ENCODE data around the gene RBP4.

- TF ChIP-seq MAX (IDR thresholded peaks at IDR 0.05; ENCODE audit: low read depth) (no peak), RAD21 (IDR thresholded peaks at IDR 0.05; ENCODE audit: low read length) (no peak), CTCF (IDR thresholded peaks at IDR 0.05) (no peak), ELF1 (IDR thresholded peaks at IDR 0.05) (no peak), POLR2AphosphoS5 (IDR thresholded peaks at IDR 0.05; ENCODE audit: low read depth, low read length) (no peak), SIN3A (IDR thresholded peaks at IDR 0.05; ENCODE audit: borderline replicate concordance, low read depth, low read length) (no peak), TAF1 (IDR thresholded peaks at IDR 0.05; ENCODE audit: borderline replicate concordance, low read depth, low read length) (no peak), EP300 (IDR thresholded peaks at IDR 0.05; ENCODE audit: borderline replicate concordance in 1 of 2, low read depth in 1 of 2, low read length in 1 of 2) (no peak)
Measured at GRCh38 chr10:93594518-93594917, 6.5 kb downstream of the RBP4 start.
